ENCODE measurements around the gene PLCB4.

The PLCB4 gene

GRCh38 chr20:9334866-9335265 lies 266.0 kb downstream of the PLCB4 start:
- no peak for DNase-seq

GRCh38 chr20:9338101-9338500 lies 269.2 kb downstream of the PLCB4 start:
- DNase-seq, result no peak

- DNase-seq, result no peak
Measured at GRCh38 chr20:9339708-9340107, 270.8 kb downstream of the PLCB4 start.

- DNase-seq, result no peak
Measured at GRCh38 chr20:9342651-9343050, 273.8 kb downstream of the PLCB4 start.

GRCh38 chr20:9344083-9344920 lies 275.4 kb downstream of the PLCB4 start:
- DNase-seq, result no peak

- no peak for DNase-seq
Measured at GRCh38 chr20:9348316-9348715, 279.4 kb downstream of the PLCB4 start.

GRCh38 chr20:9348747-9349146 lies 279.9 kb downstream of the PLCB4 start:
- DNase-seq, result no peak

GRCh38 chr20:9349249-9349648 lies 280.4 kb downstream of the PLCB4 start:
- DNase-seq, result no peak

GRCh38 chr20:9352739-9353138 lies 283.9 kb downstream of the PLCB4 start:
- no peak for DNase-seq

GRCh38 chr20:9353180-9353915 lies 284.5 kb downstream of the PLCB4 start:
- DNase-seq, result no peak

- no peak for DNase-seq
Measured at GRCh38 chr20:9353916-9354276, 285.0 kb downstream of the PLCB4 start.

GRCh38 chr20:9354579-9354978 lies 285.7 kb downstream of the PLCB4 start:
- DNase-seq, result no peak

- no peak for DNase-seq
Measured at GRCh38 chr20:9358001-9358400, 289.1 kb downstream of the PLCB4 start.

- no peak for DNase-seq
Measured at GRCh38 chr20:9359561-9360308, 290.8 kb downstream of the PLCB4 start.

GRCh38 chr20:9360431-9360830 lies 291.5 kb downstream of the PLCB4 start:
- DNase-seq, result no peak

- DNase-seq, result no peak
Measured at GRCh38 chr20:9363673-9364072, 294.8 kb downstream of the PLCB4 start.

- DNase-seq, result no peak
Measured at GRCh38 chr20:9367328-9367727, 298.4 kb downstream of the PLCB4 start.

- DNase-seq, result no peak
Measured at GRCh38 chr20:9367746-9368145, 298.9 kb downstream of the PLCB4 start.

GRCh38 chr20:9368893-9369292 lies 300.0 kb downstream of the PLCB4 start:
- no peak for DNase-seq

- no peak for DNase-seq
Measured at GRCh38 chr20:9369557-9369956, 300.7 kb downstream of the PLCB4 start.

GRCh38 chr20:9374072-9374471 lies 305.2 kb downstream of the PLCB4 start:
- DNase-seq, result no peak

- no peak for DNase-seq
Measured at GRCh38 chr20:9374480-9374879, 305.6 kb downstream of the PLCB4 start.

GRCh38 chr20:9375221-9375681 lies 306.4 kb downstream of the PLCB4 start:
- no peak for DNase-seq

GRCh38 chr20:9377007-9377406 lies 308.1 kb downstream of the PLCB4 start:
- no peak for DNase-seq

Measured in stimulated activated naive CD4-positive, alpha-beta T cell (primary cell).